Esophagus squamous epithelium (tissue), 4 donors: ENCODE data around the gene CAPN2.

Source experiments
- CTCF ChIP-seq, 6 experiments: fragments of 450-650 bp in 4 of 6; fragments of 200-600 bp in 2 of 6; sonication (generic) in 2 of 6; IDR thresholded peaks; one replicate each; pipeline ENCODE4 v1.5.1; 2016 to 2019; ENCODE audit warnings: antibody characterized with exemption in 6 of 6, mild to moderate bottlenecking in 4 of 6, moderate library complexity in 4 of 6
- POLR2A ChIP-seq, 4 donors: fragments of 450-650 bp; IDR thresholded peaks; one replicate each; pipeline ENCODE4 v1.6.1; 2017; ENCODE audit warnings: antibody characterized with exemption in 4 of 4, mild to moderate bottlenecking in 4 of 4, moderate library complexity in 3 of 4

- TF ChIP-seq CTCF (IDR thresholded peaks at IDR 0.05) = no peak
- no peak for TF ChIP-seq POLR2A (IDR thresholded peaks at IDR 0.05)
Measured at GRCh38 chr1:223802032-223802431, 89.7 kb downstream of the CAPN2 start.
